Activated naive CD4-positive, alpha-beta T cell (primary cell): ENCODE results near the gene PAQR5.
"Not testable (repeated sequence)": the region's sequence is repeated elsewhere in the genome, so short reads cannot be mapped to it uniquely, and the experiment has no call there.

Experiments used
- DNase-seq, 4 experiments: peaks; one replicate each; lab custom pipeline; 2025; lab: John Stamatoyannopoulos, UW

PAQR5 gene, protein sequence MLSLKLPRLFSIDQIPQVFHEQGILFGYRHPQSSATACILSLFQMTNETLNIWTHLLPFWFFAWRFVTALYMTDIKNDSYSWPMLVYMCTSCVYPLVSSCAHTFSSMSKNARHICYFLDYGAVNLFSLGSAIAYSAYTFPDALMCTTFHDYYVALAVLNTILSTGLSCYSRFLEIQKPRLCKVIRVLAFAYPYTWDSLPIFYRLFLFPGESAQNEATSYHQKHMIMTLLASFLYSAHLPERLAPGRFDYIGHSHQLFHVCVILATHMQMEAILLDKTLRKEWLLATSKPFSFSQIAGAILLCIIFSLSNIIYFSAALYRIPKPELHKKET

DNA sequence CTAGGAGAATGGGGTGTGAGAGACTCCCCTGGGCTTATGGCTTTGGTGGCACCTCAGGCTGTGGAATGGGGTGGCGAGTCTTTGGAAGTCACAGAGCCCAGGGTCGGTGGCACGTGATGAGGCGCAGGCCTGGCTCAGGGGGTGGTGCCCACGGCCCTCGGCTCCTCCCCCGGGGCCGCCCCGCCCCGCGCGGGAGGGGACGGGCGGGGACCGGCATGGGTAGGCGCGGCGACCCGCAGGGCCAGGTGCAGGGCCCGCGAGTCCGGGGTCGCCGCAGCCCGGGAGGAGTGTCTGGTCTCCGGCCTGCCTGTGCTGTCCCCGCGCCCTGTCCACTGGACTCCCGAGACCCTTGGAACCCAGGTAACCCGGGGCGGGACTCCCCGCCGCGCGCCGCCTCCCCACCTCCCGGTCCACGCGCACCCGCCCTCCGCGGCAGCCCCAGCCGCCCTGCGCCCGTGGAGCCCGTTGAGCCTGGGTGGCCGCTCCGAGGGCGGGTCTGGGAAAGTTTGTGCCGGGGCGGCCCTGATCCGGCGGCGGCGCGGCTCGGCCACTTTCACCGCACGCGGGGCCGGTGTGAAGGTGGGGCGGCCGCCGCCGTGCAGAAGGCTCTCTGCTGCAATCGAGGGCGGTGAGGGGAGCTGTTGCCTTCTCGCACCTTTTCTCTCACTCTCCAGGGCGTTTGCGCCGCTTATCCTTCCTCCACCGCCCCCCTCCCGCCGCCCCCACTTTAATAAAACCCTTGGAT is at the start of gene PAQR5:
TSS of gene PAQR5 (plus strand) at position 216 of the 745 bp plus-strand sequence. CDS start 61,169 bp downstream, outside the sequence.
- no peak for DNase-seq

- DNase-seq, result no peak
Measured at GRCh38 chr15:69253156-69253555, 45.6 kb upstream of the PAQR5 start.

DNA sequence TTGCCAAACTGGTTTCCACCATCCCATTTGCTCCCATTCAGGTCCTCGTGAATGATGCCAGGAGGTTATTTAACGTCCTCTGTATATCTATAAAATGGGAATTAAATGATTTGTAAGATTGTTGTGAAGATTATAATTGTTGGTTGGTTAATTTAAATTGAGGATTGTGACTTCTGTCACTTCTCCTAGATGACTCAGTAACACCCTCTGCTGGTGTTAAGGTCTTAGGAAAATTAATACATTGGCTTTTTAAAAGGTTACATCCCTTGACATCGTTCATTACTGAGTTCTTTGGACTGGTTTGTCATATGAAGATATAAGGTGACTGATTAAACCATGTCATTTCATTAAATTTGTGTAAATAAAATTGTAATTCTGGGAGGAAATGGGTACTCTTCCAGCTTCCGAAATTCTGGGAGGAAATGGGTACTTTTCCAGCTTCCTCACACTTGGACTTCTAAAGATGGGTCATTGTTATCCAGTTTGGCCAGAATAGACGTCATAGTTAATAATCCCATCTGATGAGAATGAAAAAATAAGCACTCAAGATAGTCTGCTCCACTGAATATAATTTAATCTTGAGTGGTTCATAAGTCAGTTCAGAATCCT is 33.3 kb upstream of the PAQR5 start:
- no peak for DNase-seq

GRCh38 chr15:69271217-69271616 is 27.5 kb upstream of the PAQR5 start:
- DNase-seq, result no peak

- DNase-seq, result no peak
Measured at GRCh38 chr15:69272139-69272538, 26.6 kb upstream of the PAQR5 start.

- no peak for DNase-seq
Measured at GRCh38 chr15:69272891-69273290, 25.8 kb upstream of the PAQR5 start.

DNA sequence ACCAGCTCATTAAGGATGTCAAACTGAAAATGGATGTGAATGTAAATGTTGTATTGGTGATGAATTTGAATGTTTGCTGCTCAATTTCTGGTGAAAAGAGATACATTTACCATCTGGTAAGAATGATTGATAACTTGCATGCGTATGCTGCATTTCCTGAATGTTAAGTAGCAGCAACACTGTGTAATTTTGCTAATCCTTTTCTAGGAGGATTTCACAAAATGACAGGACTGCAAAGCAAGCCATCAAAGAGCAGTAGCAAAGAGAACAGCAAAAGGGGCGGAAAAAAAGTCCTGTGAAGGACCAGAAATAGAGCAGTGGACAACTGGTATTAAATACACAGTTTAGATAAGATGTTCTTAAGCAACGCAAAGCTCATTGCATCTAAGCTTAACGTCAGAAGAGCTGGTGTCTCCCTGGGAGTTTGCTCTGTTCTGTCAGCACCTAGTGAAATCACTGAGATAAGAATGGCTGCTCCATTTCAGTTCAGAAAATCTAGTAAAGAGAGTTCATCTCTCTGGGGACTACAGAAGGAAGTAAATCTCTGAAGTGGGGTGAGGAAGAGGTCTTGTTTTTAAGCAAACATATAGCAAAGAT is 23.5 kb upstream of the PAQR5 start:
- DNase-seq, result no peak

DNA sequence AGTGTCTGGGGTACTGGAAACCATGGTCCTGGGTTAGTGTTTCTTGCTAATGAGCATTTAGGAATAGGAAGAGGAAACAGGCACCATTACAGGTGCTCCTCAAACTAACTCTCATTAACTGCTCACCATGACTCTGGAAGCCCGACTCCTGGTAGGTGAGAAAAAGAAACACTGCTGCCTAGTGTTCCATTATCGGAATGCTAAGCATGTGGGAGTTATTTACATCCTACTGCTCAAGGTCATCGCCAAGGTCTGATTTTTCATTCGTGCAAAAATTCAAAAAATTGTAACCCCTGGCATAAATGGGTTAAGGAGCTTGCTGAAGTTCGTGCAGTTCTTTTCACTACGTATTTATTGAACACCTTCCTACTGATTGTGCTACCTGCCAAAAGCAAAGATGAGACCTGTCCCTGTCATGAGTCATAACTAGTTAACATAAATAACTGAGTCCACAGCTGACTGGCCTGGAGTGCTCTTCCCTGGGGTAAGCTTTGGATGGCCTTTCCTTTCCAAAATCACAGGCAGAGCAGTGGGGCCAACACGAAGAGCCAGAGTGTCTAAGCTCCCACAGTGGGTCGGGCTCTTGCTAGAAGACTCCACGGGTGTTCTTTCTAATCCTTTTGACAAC is 22.7 kb upstream of the PAQR5 start:
- no peak for DNase-seq

DNA sequence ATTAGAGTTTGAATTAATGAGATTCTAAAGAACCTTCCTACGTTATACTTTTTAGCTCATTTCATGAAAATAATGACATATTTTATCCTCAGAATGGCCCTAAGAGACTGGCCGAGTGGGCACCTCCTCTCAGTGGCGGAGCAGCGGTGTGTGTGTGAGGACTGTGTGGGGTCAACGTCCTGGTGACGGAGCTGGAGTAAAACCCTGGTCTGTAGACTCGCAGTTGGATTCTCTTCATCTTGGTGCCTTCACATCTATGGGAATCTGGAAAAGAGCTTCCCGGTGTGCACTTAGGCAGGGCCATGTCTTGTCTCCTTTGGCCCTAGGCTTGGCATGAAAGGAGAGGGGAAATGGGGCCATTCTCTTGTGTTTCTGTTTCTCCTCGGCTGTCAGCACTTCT is 21.4 kb upstream of the PAQR5 start:
- DNase-seq, result no peak

DNA sequence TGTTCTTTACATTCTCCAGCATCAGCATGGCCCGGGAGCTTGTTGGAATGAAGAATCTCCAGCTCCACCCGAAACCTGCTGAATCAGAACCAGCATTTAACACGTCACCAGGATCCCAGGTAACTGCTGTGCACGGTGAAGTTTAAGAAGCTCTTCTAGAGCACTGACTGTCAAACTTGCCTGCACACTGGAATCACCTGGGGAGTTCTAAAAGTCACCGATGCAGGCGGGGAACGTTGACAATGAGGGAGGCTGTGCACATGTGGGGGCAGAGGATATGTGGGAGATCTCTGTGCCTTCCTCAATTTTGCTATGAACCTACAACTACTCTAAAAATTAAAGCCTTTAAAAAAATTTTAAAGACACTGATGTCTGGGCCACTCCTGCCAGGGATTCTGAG is 19.1 kb upstream of the PAQR5 start:
- no peak for DNase-seq

GRCh38 chr15:69280783-69281182 is 17.9 kb upstream of the PAQR5 start:
- DNase-seq, result no peak

GRCh38 chr15:69282104-69282743 is 16.5 kb upstream of the PAQR5 start:
- DNase-seq, result no peak

DNA sequence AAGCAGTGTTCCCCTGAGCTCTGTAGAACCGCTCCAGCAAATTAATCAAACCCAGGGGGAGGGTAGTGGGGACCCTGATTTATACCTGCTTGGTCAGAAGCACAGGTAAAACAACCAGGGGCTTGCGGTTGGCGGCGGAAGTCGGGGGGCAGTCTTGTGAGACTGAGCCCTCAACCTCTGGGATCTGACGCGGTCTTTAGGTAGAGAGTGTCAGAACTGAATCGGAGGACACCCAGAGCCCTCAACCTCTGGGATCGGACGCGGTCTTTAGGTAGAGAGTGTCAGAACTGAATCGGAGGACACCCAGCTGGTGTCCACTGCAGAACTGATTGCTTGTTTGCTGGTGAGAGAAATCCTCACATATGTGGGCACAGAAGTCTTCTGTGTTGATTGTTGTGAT is 12.9 kb upstream of the PAQR5 start:
- no peak for DNase-seq

- DNase-seq, result no peak
Measured at GRCh38 chr15:69288011-69288410, 10.7 kb upstream of the PAQR5 start.

DNA sequence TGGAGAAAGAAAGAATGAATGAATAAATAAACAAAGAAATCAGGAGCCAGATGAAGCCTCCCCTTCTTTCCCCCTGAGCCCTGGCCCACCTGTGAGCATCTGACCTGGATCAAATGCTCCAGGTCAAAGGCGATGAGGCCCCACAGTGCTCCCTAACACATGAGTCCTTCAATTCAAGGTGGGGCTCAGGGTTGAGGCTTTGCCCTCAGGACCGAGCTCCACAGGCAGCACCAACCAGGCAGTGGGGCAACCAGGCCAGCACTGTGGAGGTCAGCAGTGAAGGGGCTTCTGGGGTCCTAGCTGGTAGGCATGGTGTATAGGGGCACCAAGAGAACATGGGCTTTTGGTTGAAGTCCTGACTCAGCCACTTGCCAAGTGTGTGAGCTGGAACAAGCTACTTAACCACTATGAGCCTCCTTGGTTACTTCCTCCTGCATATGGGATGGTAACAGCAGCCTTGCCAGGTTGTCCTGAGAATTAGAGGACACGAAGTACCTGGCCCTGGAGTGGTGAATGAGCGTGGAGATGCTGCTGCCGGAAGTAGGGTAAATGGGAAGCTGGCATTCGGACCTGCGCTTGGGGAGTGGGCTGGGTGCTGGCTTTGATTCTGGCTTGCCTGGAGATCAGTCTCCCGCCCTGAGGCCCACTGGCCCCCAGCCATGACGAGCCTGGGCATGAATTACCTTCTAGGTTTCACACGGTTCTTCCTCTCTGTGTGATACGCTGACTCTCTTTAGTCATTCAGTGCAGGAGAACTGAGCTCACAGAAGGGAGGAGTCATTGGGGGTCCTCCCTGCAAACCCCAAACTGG is 10.0 kb upstream of the PAQR5 start:
- no peak for DNase-seq

- DNase-seq, result no peak
Measured at GRCh38 chr15:69289342-69290146, 9.2 kb upstream of the PAQR5 start.

GRCh38 chr15:69290346-69291164 is 8.2 kb upstream of the PAQR5 start:
- DNase-seq, result no peak

GRCh38 chr15:69291651-69292050 is 7.1 kb upstream of the PAQR5 start:
- DNase-seq, result not testable (repeated sequence)

DNA sequence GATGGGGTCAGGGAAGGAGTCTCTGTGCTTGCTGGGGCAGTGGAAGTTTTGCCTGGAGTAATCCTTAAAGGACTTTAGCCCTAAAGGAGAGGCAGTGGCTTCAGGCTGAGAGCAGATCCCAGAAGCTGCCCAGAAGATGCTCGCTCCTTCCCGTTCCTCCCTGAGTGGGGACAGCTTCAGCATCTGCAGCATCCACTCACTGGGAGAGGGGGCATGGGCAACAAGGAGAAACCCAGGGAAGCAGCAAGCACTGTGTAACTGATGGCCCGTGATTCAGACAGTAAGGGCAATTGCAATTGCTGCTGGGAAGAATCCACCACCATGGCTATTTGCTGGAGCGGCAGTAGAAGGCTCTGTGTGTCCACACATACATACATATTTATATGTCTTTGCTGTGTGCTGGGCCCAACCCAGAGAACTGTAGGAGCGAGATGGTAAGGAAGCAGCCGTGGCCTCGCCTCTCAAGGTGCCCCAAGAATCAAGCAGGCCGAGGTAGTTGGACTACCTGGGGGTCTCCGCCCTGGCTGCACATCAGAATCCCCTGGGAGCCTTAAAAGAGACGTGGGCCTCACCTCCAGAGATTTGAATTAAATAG is 5.8 kb upstream of the PAQR5 start:
- DNase-seq, result no peak
